Spleen (tissue), 11 donors: Measurements from ENCODE around the gene AXIN1. TPM values are rescaled to one million over a fixed set of nuclear protein-coding genes. Genes with fewer than 3 reads are reported as not detected.

Source experiments
- DNase-seq: peaks from one replicate; pipeline ENCODE4 v3.0.0-alpha.2; 2020
- H3K27ac ChIP-seq, 8 donors: fragments of 200-600 bp; sonication (generic) in 7 of 8; 1 replicate in 4 of 8; 2 replicates in 4 of 8; pipeline versions ENCODE4 v1.5.0 to v1.8.0; 2016 to 2021; ENCODE audit warnings: inconsistent platforms in 4 of 8, mild to moderate bottlenecking in 4 of 8, moderate library complexity in 1 of 8
- H3K27me3 ChIP-seq, 7 donors: fragments of 200-600 bp; sonication (generic) in 6 of 7; replicated peaks in 1 of 7; 1 replicate in 4 of 7; 2 replicates in 3 of 7; pipeline versions ENCODE4 v1.5.0 to v1.8.0; 2016 to 2021; ENCODE audit warnings: inconsistent platforms in 3 of 7, mild to moderate bottlenecking in 1 of 7
- H3K36me3 ChIP-seq, 6 donors: fragments of 200-600 bp; sonication (generic) in 5 of 6; 1 replicate in 4 of 6; 2 replicates in 2 of 6; pipeline versions ENCODE4 v1.5.0 to v1.8.0; 2016 to 2021; ENCODE audit warnings: inconsistent platforms in 2 of 6
- H3K4me1 ChIP-seq, 6 donors: fragments of 200-600 bp; sonication (generic) in 5 of 6; 1 replicate in 3 of 6; 2 replicates in 3 of 6; pipeline versions ENCODE4 v1.5.0 to v1.8.0; 2016 to 2021; ENCODE audit warnings: inconsistent platforms in 3 of 6
- H3K4me3 ChIP-seq, 8 donors: fragments of 200-600 bp; sonication (generic) in 7 of 8; 1 replicate in 4 of 8; 2 replicates in 4 of 8; pipeline versions ENCODE4 v1.5.0 to v1.8.0; 2016 to 2021; ENCODE audit warnings: inconsistent platforms in 4 of 8, mild to moderate bottlenecking in 4 of 8, moderate library complexity in 2 of 8
- H3K9me3 ChIP-seq, 8 donors: fragments of 200-600 bp; sonication (generic) in 7 of 8; 1 replicate in 4 of 8; 2 replicates in 4 of 8; pipeline versions ENCODE4 v1.5.0 to v1.8.0; 2016 to 2021; ENCODE audit warnings: inconsistent platforms in 4 of 8
- POLR2A ChIP-seq, 3 donors: fragments of 450-650 bp; IDR thresholded peaks; one replicate each; pipeline ENCODE4 v1.5.1; 2017; ENCODE audit warnings: antibody characterized with exemption in 3 of 3, mild to moderate bottlenecking in 1 of 3
- POLR2AphosphoS5 ChIP-seq, 3 donors: sonication (generic); formaldehyde crosslinking; IDR thresholded peaks; one replicate each; pipeline ENCODE4 v1.5.1; 2017; ENCODE audit warnings: antibody characterized with exemption in 3 of 3
- WGBS, 5 donors: extraction: QIAGEN DNeasy Blood & Tissue Kit in 3 of 5; methylation state at CpG; one replicate each; pipeline versions ENCODE4 v1.1.5 to v1.1.7; 2013 to 2018; 5-methylcytosine and 5-hydroxymethylcytosine counted together
- intact Hi-C: fragments of 100-400 bp; cut with DNase I; formaldehyde crosslinking; loops from one replicate; pipeline ENCODE4 v1.15.0; 2023; ENCODE audit warnings: low total_unique reads
- polyA plus RNA-seq, 3 donors: library from polyadenylated mRNA; stranded (reverse); fragments of 200-250 nt; gene quantifications; one replicate each; pipeline ENCODE4 v1.2.1, GENCODE V29; 2013
- total RNA-seq, 7 donors: library from RNA; depleted of rRNA in 3 of 7; stranded (reverse); fragments of >200 nt in 3 of 7; fragmentation: NEBNext Ultra II Directional in 4 of 7; extraction: Animal tissue kit (Norgen Biotek cat#: 25700) in 4 of 7; gene quantifications; one replicate each; pipeline versions ENCODE4 v1.1.0 to v1.2.1, GENCODE V29; 2016 to 2021
- TF ChIP-seq, protein P1 (sequence below), 11 experiments: fragments of 200-600 bp in 7 of 11; fragments of 450-650 bp in 4 of 11; sonication (generic) in 4 of 11; IDR thresholded peaks in 8 of 11; conservative IDR thresholded peaks in 3 of 11; 1 replicate in 7 of 11; 2 replicates in 4 of 11; pipeline versions ENCODE4 v1.4.0 to v1.8.0; 2016 to 2021; ENCODE audit warnings: antibody characterized with exemption in 11 of 11, inconsistent platforms in 4 of 11, mild to moderate bottlenecking in 1 of 11
- donor health status: healthy with polysubstance abuse.
- donor health status: DM: no; HTN: no; CAD: no; lungs with moderate emphysema.
- donor health status: DM: no; HTN: no; CAD: no.
- donor health status: Bipolar disorder and iron deficiency.
- donor health status: healthy.
- donor health status: DM: no; HTN: no; CAD: no.
- donor health status: DM: yes; HTN: yes; CAD: no.

Gene AXIN1
- total and polyA plus RNA-seq, 10 donors = 12.9 to 27.3 (median 23.9) TPM

- intact Hi-C loops = no loop called here
- 0 to 1% (median 1%) methylated on average over 20 to 30 of the region's 30 CpGs for WGBS, 5 donors
- peak within 1 kb of the TSS; percentile 61 to 85 (median 76) for H3K27ac ChIP-seq
Observed at GRCh38 chr16:370443-370842, 17.9 kb upstream of the AXIN1 start, which contains the start of gene MRPL28. Gene MRPL28, minus strand, starts transcription at chr16:370538. Its CDS starts 320 bp downstream, at chr16:370218.

GRCh38 chr16:369866-370436, 17.4 kb upstream of the AXIN1 start:
- H3K27me3 ChIP-seq = peaks cover 0 to under 1% (median 0%) of the 10 kb centered on the region in 7 donors
- peak; percentile 78 for DNase-seq
- TF ChIP-seq, protein P1, sequence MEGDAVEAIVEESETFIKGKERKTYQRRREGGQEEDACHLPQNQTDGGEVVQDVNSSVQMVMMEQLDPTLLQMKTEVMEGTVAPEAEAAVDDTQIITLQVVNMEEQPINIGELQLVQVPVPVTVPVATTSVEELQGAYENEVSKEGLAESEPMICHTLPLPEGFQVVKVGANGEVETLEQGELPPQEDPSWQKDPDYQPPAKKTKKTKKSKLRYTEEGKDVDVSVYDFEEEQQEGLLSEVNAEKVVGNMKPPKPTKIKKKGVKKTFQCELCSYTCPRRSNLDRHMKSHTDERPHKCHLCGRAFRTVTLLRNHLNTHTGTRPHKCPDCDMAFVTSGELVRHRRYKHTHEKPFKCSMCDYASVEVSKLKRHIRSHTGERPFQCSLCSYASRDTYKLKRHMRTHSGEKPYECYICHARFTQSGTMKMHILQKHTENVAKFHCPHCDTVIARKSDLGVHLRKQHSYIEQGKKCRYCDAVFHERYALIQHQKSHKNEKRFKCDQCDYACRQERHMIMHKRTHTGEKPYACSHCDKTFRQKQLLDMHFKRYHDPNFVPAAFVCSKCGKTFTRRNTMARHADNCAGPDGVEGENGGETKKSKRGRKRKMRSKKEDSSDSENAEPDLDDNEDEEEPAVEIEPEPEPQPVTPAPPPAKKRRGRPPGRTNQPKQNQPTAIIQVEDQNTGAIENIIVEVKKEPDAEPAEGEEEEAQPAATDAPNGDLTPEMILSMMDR (IDR thresholded peaks at IDR 0.05 in 8 of 11, conservative IDR thresholded peaks at IDR 0.05 in 3 of 11) = no peak
- TF ChIP-seq POLR2AphosphoS5 (IDR thresholded peaks at IDR 0.05) = no peak
- no peak for TF ChIP-seq POLR2A (IDR thresholded peaks at IDR 0.05)
- H3K4me1 ChIP-seq = peaks cover 9 to 32% (median 25%) of the 10 kb centered on the region in 6 donors
- no peaks in the 10 kb centered on the region for H3K9me3 ChIP-seq
- H3K4me3 ChIP-seq = peak overlapping the region; percentile 15 to 71 (median 34)
- 33 to 62% (median 45%) methylated on average over 28 to 44 of the region's 44 CpGs for WGBS, 5 donors
- H3K36me3 ChIP-seq = peaks cover 0 to 78% (median 64%) of the 10 kb centered on the region in 6 donors
- intact Hi-C loops = no loop called here
- peak overlapping the region in 4 of 8 donors; percentile 75 to 85 (median 84) for H3K27ac ChIP-seq

More at GRCh38 chr16:370443-370842, 17.9 kb upstream of the AXIN1 start, which contains the start of gene MRPL28:
- Histone ChIP-seq H3K36me3 (peaks cover 0 to 83% (median 69%) of the 10 kb centered on the region in 6 donors), H3K4me3 (peak within 1 kb of the TSS; percentile 15 to 71 (median 34)), H3K27me3 (no peaks in the 10 kb centered on the region), H3K4me1 (peaks cover 9 to 32% (median 25%) of the 10 kb centered on the region in 6 donors), H3K9me3 (no peaks in the 10 kb centered on the region)
- DNase-seq = peak; percentile 97
- TF ChIP-seq POLR2AphosphoS5 (IDR thresholded peaks at IDR 0.05) (peak; percentile 87 to 91 (median 88)), POLR2A (IDR thresholded peaks at IDR 0.05) (peak in 1 of 3 donors; percentile 74)
- TF ChIP-seq, protein P1 (IDR thresholded peaks at IDR 0.05 in 8 of 11, conservative IDR thresholded peaks at IDR 0.05 in 3 of 11) = no peak

DNA sequence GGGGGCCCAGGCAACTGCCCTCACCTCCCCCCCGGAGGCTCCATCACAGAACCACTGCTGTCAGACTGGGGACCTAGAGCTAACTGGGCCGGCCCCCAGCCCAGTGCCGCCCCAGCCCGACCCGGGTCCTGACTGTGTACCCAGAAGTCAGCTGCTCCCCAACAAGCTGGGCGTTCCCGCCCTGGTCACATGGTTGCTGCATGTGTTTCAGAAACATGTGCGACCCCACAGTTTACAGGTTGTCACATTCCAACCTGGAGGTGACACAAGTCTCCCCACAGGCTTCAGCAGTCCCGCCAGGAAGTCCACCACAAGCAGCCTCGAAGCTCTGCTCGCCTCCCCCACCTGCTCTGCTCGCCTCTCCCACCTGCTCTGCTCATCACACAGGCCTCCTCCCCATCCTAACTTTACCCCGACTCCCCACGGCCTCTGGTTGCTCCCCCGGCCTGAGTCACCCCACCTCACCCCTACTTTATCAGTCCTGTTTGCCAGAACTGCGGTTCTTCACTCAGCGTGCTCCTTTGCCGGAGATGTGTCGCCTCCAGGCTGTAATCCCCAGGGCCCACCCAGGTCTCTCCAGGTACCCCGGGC, 16.8 kb upstream of the AXIN1 start:
- TF ChIP-seq POLR2AphosphoS5 (IDR thresholded peaks at IDR 0.05) (no peak), POLR2A (IDR thresholded peaks at IDR 0.05) (no peak)
- TF ChIP-seq, protein P1 (IDR thresholded peaks at IDR 0.05 in 8 of 11, conservative IDR thresholded peaks at IDR 0.05 in 3 of 11) = no peak
- H3K4me1 ChIP-seq = peaks cover 9 to 32% (median 25%) of the 10 kb centered on the region in 6 donors
- H3K9me3 ChIP-seq = no peaks in the 10 kb centered on the region
- 85 to 94% (median 91%) methylated on average over 19 to 20 of the region's 20 CpGs for WGBS, 5 donors
- H3K27me3 ChIP-seq = peaks cover 0 to 7% (median 0%) of the 10 kb centered on the region in 7 donors
- DNase-seq = peak; percentile 79
- H3K4me3 ChIP-seq = peak overlapping the region in 4 of 8 donors; percentile 22 to 71 (median 52)
- peaks cover 0 to 72% (median 59%) of the 10 kb centered on the region in 6 donors for H3K36me3 ChIP-seq
- intact Hi-C loops = no loop called here
- H3K27ac ChIP-seq = no peak overlapping the region
